Right lobe of liver (tissue), 4 donors: ENCODE measurements around the gene TAGAP.

Source experiments
- CTCF ChIP-seq, 4 donors: fragments of 200-600 bp in 3 of 4; fragments of 450-650 bp in 1 of 4; IDR thresholded peaks; one replicate each; pipeline versions ENCODE4 v1.5.1 to v1.8.0; 2016 to 2022; ENCODE audit warnings: antibody characterized with exemption in 4 of 4, mild to moderate bottlenecking in 2 of 4
- POLR2A ChIP-seq: fragments of 450-650 bp; IDR thresholded peaks from one replicate; pipeline ENCODE4 v1.6.1; 2017; ENCODE audit warnings: antibody characterized with exemption, mild to moderate bottlenecking
- donor health status: DM: no; HTN: no; CAD: no.
- donor health status: DM: no; HTN: no; CAD: no.
- donor health status: DM: no; HTN: yes; CAD: no.

- no peak for TF ChIP-seq CTCF (IDR thresholded peaks at IDR 0.05)
- no peak for TF ChIP-seq POLR2A
These were observed 49.0 kb upstream of the TAGAP start for GRCh38 chr6:159093609-159094443.
